Transverse colon (tissue), 4 donors: Measurements from ENCODE around the gene C16orf92.

ENCODE experiments used
- POLR2A ChIP-seq: fragments of 450-650 bp; IDR thresholded peaks from one replicate; pipeline ENCODE4 v1.6.1; 2016; ENCODE audit warnings: antibody characterized with exemption, mild to moderate bottlenecking, moderate library complexity
- POLR2AphosphoS5 ChIP-seq, 3 donors: sonication (generic); formaldehyde crosslinking; IDR thresholded peaks; one replicate each; pipeline ENCODE4 v1.6.1; 2016; ENCODE audit warnings: antibody characterized with exemption in 3 of 3
- TF ChIP-seq, protein P1 (sequence below), 5 experiments: fragments of 200-600 bp in 3 of 5; fragments of 450-650 bp in 2 of 5; sonication (generic) in 3 of 5; IDR thresholded peaks; 1 replicate in 2 of 5; 2 replicates in 3 of 5; pipeline ENCODE4 v1.5.1; 2016 to 2017; ENCODE audit warnings: antibody characterized with exemption in 5 of 5, inconsistent platforms in 3 of 5, mild to moderate bottlenecking in 2 of 5, moderate library complexity in 1 of 5

DNA sequence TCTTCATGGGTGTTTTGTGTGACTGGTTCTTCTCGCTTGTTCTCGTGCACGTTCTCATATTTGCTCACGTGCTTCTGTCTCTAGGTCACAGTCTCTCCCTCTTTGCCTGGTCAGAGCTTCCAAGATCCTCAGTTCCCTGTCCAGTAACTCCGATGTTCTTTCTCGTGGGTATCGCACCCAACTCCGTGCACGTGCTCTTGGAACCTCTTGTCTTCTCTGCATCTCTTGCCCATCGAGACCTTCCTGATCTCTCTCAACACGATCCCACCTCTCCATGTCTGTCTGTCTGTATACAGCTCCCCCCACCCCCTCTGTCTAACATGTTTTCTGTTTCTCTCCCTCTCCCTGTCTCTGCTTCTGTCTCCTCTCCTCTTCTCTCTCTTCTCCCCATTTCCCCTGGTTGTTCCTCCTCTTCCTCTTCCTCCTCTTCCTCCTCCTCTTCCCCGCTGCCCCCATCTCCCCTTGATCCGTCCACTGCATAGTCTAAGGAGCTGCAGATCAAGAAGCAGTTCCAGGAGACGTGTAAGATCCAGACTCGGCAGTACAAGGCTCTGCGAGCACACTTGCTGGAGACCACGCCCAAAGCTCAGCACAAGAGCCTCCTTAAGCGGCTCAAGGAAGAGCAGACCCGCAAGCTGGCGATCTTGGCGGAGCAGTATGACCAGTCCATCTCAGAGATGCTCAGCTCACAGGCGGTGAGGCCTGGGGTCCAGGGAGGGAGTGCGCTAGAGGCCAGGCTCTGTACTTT, 33.7 kb upstream of the C16orf92 start:
- TF ChIP-seq, protein P1, sequence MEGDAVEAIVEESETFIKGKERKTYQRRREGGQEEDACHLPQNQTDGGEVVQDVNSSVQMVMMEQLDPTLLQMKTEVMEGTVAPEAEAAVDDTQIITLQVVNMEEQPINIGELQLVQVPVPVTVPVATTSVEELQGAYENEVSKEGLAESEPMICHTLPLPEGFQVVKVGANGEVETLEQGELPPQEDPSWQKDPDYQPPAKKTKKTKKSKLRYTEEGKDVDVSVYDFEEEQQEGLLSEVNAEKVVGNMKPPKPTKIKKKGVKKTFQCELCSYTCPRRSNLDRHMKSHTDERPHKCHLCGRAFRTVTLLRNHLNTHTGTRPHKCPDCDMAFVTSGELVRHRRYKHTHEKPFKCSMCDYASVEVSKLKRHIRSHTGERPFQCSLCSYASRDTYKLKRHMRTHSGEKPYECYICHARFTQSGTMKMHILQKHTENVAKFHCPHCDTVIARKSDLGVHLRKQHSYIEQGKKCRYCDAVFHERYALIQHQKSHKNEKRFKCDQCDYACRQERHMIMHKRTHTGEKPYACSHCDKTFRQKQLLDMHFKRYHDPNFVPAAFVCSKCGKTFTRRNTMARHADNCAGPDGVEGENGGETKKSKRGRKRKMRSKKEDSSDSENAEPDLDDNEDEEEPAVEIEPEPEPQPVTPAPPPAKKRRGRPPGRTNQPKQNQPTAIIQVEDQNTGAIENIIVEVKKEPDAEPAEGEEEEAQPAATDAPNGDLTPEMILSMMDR (IDR thresholded peaks at IDR 0.05) = no peak
- TF ChIP-seq POLR2AphosphoS5 (IDR thresholded peaks at IDR 0.05) = no peak
- no peak for TF ChIP-seq POLR2A
